ENCODE data around the gene RER1.

The RER1 gene

DNA sequence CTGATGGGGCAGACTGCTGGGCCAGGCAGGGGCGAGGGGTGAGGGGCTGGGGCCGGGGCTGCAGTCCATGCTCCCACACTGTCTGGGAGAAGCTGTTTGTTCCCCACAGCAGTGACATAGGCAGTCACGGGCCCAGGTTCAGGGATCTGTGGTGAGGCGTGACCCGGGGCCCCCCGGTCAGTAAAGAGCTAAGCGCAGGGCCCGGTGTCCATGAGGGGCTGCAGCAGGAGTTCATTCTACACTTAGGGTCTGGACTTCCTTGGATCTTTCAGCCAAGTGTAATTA is 16.3 kb downstream of the RER1 start:
- DNase-seq (ENCODE audit: low read depth) = no peak

DNA sequence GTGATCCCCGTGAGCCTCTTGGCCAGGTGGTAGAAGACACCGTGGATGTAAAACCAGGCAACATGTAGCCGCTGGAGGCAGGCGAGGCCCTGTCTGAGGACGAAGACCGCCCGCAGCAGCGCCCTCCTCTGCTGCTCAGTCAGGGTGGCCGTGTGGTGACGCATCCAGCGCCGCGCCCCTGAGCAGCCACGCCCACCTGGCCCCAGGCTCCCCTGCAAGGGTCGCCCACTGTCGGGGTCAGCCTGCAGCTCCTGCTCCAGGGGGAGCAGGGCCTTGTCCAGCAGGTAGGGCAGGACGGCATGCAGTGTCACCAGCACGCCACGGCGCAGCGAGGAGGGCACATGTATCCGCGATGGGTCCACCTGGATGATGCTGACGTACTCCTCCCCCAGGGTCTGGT is 16.8 kb downstream of the RER1 start:
- no peak for DNase-seq (ENCODE audit: low read depth)

DNA sequence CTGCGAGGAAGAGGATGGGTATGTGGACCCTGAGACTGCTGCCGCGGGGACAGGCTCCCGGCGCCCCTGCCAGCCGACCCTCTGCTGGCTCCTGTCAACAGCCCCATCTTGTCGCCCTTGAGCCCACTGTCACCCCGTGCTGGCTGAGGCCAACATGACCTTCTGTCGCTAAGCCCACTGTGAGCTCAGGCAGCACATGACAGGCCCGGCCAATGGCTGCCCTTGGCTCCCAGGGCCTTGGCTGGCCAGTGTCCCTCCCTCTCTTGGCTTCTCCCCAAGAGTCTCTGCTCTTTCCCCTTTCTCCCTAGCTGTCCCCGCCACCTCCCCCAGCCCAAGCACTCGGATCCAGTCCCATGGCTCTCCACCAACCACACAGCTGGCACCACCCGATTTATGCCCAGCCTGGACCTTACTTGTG is 17.2 kb downstream of the RER1 start:
- no peak for DNase-seq (ENCODE audit: low read depth)

DNA sequence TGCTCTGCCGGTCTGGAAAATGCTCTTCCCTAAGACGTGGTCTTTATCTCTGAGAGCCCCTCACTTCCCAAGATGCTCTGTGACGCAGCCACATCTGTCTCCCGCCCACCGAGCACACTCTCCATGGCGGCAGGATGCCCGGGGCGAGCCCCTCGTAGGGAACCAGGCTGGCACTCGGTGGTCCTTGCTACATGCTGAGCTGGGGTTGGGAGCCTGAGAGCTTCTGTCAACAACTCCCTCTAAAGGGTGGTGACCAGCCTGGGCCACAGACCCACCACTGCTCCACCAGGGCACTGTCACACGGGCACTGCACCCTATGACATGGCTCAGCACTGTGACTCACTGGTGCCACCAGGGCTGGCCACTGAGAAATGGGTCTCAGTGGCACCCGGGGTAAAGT is 18.1 kb downstream of the RER1 start:
- DNase-seq (ENCODE audit: low read depth) = no peak

DNA sequence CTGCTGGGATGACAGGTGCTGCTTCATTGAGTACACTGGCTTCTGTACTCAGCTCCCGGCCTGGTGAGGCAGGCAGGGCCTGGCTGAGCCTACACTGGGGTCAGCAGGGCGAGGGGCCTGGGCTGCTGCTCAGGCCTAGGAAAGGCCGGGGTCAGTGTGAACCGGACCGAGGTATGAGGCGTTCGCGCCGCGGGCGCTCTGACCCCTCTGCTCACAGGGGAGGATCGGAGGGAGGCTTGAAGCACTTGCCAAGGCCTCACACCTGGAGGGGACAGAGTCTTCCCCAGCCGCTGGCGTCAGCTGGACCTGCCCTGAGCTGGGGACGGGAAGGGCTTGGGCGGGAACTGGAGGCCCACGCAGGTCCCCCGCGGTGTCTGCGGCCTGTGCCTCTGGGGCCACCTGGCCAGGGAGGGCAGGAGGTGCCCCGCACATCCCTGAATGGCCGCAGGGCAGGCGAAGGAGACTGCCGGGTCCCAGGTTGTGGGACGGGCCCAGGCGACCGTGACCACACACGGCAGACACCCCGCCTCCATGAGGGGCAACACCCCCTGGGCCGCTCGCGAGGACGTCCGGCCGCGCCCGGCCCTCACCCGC is 20.3 kb downstream of the RER1 start:
- DNase-seq (ENCODE audit: low read depth) = no peak

DNA sequence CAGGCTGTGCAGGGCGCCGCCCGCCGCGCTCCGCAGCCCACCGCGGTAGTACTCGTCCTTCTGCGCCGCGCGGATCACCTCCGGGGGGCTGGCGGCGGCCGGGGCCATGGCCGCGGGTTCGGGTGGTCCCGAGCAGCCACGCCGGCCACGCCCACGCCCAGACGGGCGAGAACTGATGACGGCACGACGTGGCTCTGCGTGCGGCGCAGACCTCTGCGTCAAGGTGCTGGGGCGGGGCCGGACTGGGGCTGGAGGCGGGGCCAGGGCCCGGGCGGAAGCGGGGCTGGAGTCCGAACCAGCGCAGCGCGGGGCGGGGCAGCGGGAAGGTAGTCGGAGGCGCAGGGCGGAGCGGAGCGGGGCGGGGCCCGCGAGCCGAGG is 20.7 kb downstream of the RER1 start, which contains the start of gene PEX10:
PEX10 (minus strand) TSS at position 170 of the 378 bp plus-strand sequence; CDS start at position 108, 62 bp downstream.
- DNase-seq (ENCODE audit: low read depth) = peak; percentile 89

DNA sequence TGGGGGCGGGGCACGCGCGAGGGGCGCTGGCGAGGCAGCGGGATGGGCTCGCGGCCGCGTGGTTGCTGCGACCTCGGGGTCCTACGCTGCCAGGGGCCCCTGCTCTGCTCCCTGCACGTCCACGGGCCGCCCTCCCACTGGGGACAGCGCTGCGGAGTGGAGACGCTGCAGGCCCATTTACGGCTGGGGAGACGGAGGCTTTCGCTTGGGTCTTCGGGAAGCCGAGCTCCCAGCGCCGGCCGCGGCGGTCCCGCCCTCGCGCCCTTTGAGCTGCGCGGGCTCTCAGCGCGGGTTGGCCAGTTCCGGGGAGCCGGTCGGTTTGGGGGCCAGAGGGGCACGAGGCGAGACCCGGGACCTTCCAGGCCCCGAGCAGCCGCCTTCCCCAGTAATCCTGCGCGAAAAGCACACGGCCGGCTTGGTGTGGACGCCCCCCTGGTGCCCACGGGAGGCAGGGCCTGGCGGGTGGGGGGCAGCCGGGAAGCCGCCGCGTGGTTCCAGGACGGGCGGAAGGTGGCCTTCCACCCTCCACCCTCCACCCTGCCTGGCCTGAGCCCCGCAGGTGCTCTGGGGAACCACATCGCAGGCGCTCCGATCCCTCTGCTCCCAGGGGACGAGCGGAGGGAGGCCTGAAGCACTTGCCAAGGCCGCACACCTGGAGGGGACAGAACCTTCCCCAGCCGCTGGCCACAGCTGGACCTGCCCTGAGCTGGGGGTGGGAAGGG is 21.3 kb downstream of the RER1 start:
- DNase-seq (ENCODE audit: low read depth) = no peak

DNA sequence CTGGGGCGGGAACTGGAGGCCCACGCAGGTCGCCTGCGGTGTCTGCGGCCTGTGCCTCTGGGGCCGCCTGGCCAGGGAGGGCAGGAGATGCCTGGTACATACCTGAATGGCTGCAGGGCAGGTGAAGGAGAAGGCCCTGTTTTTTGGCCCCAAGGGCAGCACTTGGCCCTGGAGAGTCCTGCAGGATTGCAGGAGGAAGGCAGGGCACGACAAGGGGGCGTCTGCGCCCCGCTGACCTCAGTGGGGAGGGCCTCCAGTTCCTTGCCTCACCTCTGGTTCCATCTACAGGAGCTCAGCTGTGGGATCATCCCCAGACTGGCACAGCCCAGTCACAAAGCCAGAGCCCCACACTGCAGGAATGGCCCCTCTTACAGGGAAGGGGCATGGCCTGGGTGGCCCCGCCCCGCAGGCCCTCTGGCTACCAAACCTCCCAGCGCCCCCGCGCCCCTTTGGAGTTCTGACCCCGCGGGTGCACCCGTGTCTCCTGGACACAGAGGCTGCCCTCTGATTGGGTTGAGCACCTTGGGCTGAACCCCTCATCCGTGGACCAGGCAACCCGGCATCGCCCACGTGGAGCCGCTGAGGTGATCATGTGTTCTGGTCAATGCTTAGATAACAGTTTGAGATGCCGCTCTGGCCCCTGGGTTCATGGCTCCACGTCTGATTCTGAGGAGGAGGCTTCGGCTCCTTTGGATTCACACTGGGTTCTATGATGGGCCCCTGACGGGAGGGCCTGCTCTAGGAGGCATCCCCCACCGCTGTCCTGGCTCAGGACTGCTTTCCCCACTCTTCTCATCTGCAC is 22.1 kb downstream of the RER1 start:
- no peak for DNase-seq (ENCODE audit: low read depth)

DNA sequence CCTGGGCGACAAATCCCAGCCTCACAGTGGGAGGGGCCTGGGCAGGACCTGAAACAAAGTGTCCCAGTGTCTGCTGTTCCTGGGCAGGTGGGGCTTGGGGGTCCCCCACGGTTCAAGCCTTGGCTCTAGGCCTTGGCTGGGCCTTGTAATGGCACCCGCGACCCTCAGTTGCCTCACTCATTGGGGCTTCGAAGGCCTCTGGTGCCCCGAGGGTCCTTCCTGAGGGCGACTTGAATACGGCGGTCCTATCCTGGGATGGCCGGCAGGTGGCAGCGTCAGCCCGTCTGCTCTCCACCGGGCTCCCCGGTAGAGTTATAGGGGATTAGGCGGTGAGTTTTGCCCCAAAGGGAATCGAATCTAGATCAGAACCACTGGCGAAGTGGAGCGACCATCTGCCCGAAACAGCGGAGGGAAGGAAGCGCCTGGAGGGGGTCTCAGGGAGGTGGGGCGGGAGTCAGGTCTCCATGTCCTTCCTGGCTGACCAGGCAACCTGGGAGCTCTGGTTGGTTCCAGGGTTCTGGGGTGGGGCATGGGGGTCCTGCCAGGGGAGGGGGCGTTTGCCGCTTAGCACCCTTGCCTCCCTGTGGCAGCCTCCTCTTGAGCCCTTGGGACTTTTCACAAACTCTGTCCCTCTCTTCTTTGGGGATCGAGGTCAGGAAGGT is 22.8 kb downstream of the RER1 start:
- DNase-seq (ENCODE audit: low read depth) = no peak

DNA sequence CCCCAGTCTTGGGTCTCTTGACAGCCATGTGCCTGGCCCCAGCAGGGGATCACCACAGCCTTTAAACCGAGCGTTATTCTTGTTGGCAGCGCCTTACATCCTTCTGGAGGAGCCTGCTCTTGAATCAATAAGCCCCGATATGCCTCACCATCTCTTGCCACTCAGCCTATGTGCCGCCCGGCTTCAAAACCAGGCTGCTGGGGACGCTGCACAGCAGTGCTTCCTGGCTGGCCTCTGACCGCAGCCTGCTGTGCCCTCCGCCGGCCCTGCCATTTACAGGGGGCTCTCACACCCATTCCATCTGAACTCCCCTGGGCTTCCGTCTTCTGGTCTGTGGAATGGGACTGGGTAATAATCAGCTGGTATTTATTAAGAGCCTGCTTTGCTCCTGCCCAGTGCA is 23.7 kb downstream of the RER1 start:
- DNase-seq (ENCODE audit: low read depth) = no peak

DNA sequence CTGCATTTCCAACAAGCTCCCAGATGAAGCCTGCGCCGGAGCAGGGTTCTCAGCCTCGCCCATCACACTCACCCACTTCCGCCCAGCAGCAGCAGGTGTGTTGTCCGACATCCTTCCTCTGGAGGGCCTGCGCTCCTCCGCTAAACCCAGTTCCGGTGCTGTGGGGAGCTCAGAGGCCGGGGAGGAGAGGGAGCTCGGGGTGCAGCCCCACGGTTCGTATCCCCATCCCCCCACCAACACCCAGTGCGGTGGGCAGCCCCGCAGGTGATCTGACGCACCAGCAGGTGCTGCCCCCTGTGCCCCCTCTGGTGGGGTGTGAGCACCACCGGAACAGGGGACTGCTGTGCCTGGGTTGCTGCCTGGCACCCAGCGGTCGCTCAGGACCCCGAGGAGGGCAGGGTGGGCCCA is 24.2 kb downstream of the RER1 start:
- DNase-seq (ENCODE audit: low read depth) = no peak

DNA sequence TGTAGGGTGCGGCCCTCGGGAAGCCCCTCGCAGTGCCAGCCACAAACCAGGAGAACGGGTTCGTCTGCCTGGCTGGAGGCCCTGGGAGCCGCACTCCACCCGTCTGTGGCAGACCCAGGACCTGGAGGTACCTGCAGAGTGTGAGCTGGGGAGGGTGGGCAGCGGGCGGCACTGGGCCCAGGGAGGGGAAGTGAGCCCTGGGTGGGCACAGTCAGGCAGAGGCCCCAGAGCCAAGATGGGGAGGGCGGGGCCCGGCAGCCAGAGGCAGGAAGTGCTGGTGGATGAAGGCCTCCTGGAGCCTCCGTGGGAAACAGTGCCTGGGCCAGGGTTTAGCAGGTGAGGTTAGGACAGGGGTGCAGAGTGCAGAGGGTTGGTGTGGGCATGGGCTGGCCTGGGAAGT is 24.8 kb downstream of the RER1 start:
- DNase-seq (ENCODE audit: low read depth) = no peak

DNA sequence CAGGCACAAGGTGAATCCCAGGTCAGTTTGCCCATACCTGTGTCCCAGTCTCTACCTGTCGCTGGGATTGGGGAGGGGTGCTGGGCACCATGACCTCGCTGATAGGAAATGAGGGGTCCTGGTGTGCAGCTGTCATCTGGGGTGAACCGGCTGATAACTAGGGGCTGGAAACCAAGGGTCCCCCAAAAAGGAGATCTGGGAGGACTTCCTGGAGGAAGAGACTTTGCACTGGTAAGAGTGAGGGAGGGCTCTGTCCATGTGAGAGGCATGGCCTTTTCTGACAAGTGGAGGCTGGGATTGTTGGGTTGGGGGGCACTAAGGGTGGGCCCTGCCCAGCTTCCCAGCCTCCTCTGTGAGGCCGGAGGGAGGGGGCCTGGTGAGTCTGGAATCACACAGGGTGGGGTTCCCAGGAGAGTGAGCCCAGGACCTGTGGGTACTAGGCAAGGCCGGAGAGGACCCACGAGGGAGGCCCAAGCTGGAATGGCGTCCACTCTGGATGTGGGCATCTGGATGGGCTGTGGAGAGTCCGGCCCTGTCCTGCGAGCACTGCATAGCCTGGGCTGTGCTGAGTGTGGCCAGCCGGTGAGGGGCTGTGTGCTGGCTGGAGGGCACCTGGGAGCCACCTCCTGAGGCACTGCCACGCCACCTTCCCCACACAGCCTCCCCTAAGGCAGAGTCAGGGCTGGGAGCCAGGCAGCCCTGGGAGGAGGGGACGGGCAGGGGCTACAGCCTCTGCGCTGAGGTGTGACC is 25.6 kb downstream of the RER1 start:
- DNase-seq (ENCODE audit: low read depth) = no peak

DNA sequence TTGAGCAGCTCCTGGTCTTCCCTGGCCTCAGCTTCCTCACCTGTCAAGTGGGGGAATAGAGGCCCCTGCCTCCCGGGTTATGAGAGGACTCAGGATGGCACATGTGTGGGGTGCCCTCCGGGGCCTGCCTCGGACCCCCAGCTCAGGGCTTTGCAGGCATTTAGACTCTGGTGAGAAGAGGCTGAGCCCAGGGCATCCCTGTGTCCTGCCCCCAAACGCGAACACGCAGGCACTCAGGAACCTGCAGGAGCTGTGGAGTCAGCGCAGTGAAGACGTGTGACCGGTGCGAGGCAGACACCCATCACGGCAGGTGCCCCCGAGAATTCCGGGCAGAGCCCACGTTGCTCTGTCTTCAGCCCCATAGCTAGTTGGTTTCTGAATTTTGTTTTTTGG is 26.2 kb downstream of the RER1 start:
- DNase-seq (ENCODE audit: low read depth) = no peak

DNA sequence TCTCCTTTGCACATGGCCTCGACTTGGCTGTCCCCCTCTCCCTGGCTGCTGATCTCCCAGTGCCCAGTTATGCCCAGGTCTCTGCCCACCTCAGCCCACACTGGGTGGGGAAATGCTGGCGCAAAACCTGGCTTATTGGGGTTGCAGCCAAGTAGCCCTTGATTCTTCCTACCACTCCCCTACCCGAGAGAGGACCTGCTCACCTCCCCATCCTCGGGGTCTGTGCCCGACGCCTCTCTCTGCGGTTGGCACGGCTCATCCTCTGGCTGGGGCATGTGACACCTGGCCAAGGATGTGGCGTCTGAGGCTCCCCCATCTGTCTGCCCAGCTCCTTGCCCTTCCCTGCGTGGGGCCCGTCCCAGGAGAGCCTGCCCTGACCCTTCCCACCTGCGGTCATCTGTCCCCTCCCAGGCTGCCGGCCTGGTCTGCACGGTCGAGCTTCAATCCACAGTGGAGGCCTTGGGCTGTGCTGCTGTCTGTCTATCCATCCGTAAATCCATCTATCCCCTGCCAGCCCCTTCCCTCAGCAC is 27.2 kb downstream of the RER1 start:
- no peak for DNase-seq (ENCODE audit: low read depth)

DNA sequence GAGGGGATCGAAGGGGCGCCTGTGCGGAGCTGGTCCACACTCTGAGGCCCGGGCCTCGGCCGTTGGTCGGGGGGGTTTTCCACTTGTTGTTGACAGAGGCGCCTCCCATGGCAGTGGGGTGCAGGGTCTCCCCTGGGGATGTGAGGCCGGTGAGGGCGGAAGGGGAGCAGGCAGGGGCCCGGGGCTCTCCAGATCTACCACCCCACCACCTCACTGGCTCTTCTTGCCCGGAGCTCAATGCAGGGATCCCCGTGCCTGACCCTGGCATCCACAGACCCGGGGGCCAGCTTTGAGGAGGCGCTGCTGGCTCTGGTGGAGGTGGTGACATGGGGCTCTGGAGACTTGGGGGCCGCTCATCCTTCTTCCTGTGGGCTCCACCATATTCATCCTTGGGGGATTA is 27.8 kb downstream of the RER1 start:
- DNase-seq (ENCODE audit: low read depth) = no peak

DNA sequence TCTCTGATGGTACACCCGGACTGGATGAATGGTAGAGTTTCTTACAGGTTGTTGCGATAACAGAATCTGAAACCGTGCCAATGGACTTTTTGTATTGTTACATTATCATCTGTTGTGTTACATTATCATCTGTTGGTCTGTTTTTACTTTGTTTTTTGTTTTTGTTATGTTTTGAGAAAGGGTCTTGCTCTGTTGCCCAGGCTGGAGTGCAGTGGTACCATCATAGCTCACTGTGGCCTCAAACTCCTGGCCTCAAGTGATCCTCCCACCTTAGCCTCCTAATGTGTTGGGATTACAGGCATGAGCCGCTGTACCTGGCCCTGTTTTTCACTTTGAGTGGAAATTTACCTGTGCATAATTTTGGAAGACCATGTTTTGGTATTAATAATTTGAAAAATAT is 30.9 kb downstream of the RER1 start:
- no peak for DNase-seq (ENCODE audit: low read depth)

DNA sequence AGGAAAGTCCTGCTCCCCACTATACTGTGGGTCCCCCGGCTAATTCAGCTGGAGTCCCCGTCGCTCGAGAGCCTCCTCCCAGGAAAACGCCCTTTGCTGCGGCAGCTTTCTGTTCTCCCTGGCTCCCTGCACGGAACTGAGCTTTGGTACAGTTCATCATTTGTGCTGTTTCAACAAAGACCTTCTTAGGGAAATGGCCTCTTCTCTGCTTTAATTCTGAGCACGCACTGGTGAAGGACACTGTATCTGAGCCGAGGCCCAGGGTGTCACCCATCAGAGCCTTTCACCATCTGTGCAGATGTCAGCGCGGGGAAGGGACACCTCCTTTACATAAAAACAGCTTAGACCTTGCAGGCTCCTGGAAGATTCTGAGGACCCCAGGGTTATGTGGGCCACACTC is 34.3 kb downstream of the RER1 start:
- no peak for DNase-seq (ENCODE audit: low read depth)

DNA sequence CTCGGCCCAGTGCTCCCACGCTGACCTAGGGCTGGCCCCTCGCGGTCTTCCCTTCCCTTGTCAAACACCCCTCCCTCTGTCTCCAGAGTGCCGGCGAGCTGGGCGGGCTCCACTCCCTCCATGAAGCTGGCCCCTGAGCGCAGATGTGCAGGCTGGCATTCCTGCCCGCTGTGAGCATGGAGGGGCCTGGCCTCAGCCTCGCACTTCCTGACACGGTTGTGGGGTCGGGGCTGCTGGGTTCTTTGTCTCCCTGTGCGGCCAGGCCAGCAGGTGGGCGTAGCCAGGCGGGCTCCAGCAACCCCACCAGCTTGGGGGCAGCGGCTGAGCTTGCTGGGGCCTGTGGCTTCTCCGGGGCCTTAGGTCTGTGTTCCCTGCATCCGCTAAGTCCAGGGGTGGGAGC is 34.9 kb downstream of the RER1 start:
- no peak for DNase-seq (ENCODE audit: low read depth)

DNA sequence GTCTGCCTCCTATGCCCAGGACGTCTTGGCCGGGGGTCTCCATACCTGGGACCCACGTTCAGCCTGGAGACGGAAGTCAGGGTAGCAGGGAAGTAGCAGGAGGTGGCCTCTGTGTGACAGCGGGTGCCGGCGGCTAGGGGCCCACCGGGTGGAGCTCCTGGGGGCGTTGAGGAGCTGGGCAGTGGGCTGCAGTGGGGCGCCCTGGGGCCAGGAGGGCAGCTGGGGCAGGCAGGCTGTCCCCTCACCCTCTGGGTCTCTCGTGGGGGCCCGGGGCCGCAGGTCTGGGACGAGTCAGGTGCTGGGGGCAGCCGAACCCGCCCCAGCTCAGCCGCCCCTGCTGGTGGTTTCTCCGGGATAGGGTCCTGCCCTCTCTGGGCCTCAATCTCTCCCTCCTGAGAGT is 35.4 kb downstream of the RER1 start:
- DNase-seq (ENCODE audit: low read depth) = no peak

DNA sequence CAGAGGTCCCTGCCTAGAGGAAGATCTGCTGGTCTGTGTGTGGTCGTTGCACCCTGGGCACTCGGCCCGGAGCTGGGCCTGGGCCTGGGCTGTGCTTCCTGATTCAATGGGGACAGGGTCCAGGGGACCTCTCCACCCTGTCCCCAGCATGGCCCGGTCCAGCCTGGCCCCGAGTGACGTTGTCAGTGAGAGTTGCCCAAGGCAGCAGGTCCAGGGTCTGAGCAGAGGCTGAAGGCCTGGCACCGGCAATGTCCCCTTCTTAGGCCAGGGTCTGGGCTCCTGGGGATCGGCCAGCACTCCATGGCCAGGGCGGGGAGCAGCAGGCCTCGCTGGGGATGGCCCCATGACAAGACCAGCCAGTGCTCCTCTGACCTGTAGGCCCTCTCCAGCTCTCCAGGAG is 36.3 kb downstream of the RER1 start:
- DNase-seq (ENCODE audit: low read depth) = no peak

DNA sequence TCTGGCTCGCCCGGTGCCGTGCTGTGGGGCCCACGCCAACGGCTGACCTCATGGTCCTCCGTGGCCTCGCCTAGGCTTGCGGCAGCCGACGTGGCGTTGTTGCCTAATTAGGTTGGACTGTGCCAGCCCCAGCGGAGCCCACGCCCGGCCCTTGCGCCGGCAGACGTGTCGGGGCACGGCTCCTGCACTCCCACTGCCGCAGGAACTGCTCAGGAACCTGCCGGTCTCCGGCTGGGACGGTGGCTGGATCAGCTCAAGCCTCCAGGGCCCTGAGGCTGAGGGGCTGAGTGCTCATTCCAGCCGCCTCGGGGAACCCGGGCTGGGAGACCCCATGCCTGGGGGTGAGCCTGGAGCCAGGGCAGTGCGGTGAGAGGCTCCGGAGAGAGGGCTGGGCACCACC is 36.8 kb downstream of the RER1 start:
- DNase-seq (ENCODE audit: low read depth) = no peak

All from fibroblast of the conjunctiva (primary cell).